Peyer's patch (tissue), 4 donors: ENCODE measurements around the gene A1BG.
"Not testable (repeated sequence)": the region's sequence is repeated elsewhere in the genome, so short reads cannot be mapped to it uniquely, and the experiment has no call there.

Source experiments
- POLR2A ChIP-seq, 2 donors: fragments of 450-650 bp; IDR thresholded peaks; one replicate each; pipeline ENCODE4 v1.5.1; 2017; ENCODE audit warnings: antibody characterized with exemption in 2 of 2, mild to moderate bottlenecking in 2 of 2, moderate library complexity in 2 of 2
- TF ChIP-seq, protein P1 (sequence below), 6 experiments: fragments of 450-650 bp in 4 of 6; fragments of 200-600 bp in 2 of 6; sonication (generic) in 1 of 6; IDR thresholded peaks; one replicate each; pipeline ENCODE4 v1.5.1; 2017 to 2019; ENCODE audit warnings: antibody characterized with exemption in 6 of 6, mild to moderate bottlenecking in 3 of 6, moderate library complexity in 1 of 6

- TF ChIP-seq, protein P1, sequence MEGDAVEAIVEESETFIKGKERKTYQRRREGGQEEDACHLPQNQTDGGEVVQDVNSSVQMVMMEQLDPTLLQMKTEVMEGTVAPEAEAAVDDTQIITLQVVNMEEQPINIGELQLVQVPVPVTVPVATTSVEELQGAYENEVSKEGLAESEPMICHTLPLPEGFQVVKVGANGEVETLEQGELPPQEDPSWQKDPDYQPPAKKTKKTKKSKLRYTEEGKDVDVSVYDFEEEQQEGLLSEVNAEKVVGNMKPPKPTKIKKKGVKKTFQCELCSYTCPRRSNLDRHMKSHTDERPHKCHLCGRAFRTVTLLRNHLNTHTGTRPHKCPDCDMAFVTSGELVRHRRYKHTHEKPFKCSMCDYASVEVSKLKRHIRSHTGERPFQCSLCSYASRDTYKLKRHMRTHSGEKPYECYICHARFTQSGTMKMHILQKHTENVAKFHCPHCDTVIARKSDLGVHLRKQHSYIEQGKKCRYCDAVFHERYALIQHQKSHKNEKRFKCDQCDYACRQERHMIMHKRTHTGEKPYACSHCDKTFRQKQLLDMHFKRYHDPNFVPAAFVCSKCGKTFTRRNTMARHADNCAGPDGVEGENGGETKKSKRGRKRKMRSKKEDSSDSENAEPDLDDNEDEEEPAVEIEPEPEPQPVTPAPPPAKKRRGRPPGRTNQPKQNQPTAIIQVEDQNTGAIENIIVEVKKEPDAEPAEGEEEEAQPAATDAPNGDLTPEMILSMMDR (IDR thresholded peaks at IDR 0.05), result not testable (repeated sequence)
- TF ChIP-seq POLR2A (IDR thresholded peaks at IDR 0.05), result not testable (repeated sequence)
Measured at GRCh38 chr19:58348080-58348479, 5.2 kb downstream of the A1BG start.
